A549 (cell line): Measurements from ENCODE around the gene FRG2C.
"Not testable (repeated sequence)": the region's sequence is repeated elsewhere in the genome, so short reads cannot be mapped to it uniquely, and the experiment has no call there.

Experiments used
- HDAC2 ChIP-seq: fragments of 200-600 bp; sonication (generic); IDR thresholded peaks from 2 replicates; pipeline ENCODE4 v1.6.1; 2016
- JUNB ChIP-seq: fragments of >200 bp; sonication (Bioruptor Twin); formaldehyde crosslinking; IDR thresholded peaks from 2 replicates; pipeline ENCODE4 v1.6.1; 2016
- MAZ ChIP-seq: fragments of 150-350 bp; IDR thresholded peaks from 2 replicates; pipeline ENCODE4 v1.6.1; 2014; ENCODE audit warnings: antibody characterized with exemption, low read depth, low read length, borderline replicate concordance
- POLR2A ChIP-seq: IDR thresholded peaks from 2 replicates; pipeline ENCODE4 v1.6.1; 2012; ENCODE audit warnings: mild to moderate bottlenecking, low read length
- RCOR1 ChIP-seq: fragments of 150-350 bp; IDR thresholded peaks from 2 replicates; pipeline ENCODE4 v1.6.1; 2014; ENCODE audit warnings: antibody characterized with exemption, low read length, low read depth
- SREBF2 ChIP-seq: fragments of 450-650 bp; IDR thresholded peaks from 2 replicates; pipeline ENCODE4 v1.6.1; 2014; ENCODE audit warnings: mild to moderate bottlenecking, moderate library complexity
- TF ChIP-seq, protein P1 (sequence below): fragments of >200 bp; sonication (Bioruptor Twin); formaldehyde crosslinking; IDR thresholded peaks from 3 replicates; pipeline ENCODE4 v1.5.1; 2016
- TF ChIP-seq, protein P2 (sequence below): IDR thresholded peaks from 2 replicates; pipeline ENCODE4 v1.6.1; 2012
- TF ChIP-seq, protein P3 (sequence below): IDR thresholded peaks from 2 replicates; pipeline ENCODE4 v1.6.1; 2012
- TF ChIP-seq, protein P4 (sequence below): fragments of 250-450 bp; sonication (Bioruptor Pico); IDR thresholded peaks from 2 replicates; pipeline ENCODE4 v1.5.0; 2021; ENCODE audit warnings: mild to moderate bottlenecking, moderate library complexity, borderline replicate concordance

DNA sequence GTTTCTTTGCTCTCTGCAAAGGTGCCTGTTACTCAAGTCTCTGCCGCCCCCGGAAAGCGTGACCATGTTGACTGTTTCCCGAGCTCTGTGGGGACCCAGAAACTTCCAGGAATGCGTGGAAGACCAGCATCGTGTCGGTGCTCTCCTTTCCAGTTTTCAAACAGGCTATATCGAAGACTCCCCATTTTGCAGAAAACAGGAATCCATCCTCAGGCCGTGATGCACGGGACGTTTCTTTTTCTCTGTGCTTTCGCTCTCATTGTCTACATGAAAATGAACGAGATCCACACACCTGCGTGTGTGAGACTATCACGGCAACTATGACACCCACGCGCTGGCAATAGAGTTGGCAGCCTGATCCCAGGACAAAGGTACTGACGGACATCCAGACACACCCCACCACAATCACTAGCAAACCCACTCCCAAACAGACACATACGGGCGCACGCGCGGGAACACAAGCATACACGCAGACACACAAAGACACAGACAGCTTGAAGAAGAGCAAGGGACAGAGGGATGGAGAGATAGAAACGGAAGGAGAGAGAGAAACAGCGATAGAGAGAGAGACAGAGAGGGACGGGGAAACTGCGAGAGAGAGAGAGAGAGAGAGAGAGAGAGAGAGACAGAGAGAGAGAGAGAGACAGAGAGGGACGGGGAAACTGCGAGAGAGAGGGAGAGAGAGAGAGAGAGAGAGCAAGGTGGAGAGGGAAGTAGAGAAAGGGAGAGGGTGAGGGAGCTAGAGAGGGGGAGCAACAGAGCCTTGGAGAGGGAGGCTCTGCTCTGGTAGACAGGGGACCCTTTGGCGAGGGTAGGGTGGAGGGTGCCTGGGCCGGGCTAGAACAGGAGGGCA, 7.4 kb downstream of the FRG2C start:
- TF ChIP-seq, protein P1, sequence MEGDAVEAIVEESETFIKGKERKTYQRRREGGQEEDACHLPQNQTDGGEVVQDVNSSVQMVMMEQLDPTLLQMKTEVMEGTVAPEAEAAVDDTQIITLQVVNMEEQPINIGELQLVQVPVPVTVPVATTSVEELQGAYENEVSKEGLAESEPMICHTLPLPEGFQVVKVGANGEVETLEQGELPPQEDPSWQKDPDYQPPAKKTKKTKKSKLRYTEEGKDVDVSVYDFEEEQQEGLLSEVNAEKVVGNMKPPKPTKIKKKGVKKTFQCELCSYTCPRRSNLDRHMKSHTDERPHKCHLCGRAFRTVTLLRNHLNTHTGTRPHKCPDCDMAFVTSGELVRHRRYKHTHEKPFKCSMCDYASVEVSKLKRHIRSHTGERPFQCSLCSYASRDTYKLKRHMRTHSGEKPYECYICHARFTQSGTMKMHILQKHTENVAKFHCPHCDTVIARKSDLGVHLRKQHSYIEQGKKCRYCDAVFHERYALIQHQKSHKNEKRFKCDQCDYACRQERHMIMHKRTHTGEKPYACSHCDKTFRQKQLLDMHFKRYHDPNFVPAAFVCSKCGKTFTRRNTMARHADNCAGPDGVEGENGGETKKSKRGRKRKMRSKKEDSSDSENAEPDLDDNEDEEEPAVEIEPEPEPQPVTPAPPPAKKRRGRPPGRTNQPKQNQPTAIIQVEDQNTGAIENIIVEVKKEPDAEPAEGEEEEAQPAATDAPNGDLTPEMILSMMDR, result not testable (repeated sequence)
- TF ChIP-seq, protein P2, sequence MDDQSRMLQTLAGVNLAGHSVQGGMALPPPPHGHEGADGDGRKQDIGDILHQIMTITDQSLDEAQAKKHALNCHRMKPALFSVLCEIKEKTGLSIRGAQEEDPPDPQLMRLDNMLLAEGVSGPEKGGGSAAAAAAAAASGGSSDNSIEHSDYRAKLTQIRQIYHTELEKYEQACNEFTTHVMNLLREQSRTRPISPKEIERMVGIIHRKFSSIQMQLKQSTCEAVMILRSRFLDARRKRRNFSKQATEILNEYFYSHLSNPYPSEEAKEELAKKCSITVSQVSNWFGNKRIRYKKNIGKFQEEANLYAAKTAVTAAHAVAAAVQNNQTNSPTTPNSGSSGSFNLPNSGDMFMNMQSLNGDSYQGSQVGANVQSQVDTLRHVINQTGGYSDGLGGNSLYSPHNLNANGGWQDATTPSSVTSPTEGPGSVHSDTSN, result not testable (repeated sequence)
- TF ChIP-seq POLR2A, HDAC2, RCOR1, JUNB, MAZ, SREBF2: not testable (repeated sequence)
- TF ChIP-seq, protein P3, sequence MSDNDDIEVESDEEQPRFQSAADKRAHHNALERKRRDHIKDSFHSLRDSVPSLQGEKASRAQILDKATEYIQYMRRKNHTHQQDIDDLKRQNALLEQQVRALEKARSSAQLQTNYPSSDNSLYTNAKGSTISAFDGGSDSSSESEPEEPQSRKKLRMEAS, result not testable (repeated sequence)
- TF ChIP-seq, protein P4, sequence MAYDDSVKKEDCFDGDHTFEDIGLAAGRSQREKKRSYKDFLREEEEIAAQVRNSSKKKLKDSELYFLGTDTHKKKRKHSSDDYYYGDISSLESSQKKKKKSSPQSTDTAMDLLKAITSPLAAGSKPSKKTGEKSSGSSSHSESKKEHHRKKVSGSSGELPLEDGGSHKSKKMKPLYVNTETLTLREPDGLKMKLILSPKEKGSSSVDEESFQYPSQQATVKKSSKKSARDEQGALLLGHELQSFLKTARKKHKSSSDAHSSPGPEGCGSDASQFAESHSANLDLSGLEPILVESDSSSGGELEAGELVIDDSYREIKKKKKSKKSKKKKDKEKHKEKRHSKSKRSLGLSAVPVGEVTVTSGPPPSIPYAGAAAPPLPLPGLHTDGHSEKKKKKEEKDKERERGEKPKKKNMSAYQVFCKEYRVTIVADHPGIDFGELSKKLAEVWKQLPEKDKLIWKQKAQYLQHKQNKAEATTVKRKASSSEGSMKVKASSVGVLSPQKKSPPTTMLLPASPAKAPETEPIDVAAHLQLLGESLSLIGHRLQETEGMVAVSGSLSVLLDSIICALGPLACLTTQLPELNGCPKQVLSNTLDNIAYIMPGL (CRISPR knock-in tag), result not testable (repeated sequence)
